ENCODE results near the gene TRAPPC14.
"Not testable (repeated sequence)": the region's sequence is repeated elsewhere in the genome, so short reads cannot be mapped to it uniquely, and the experiment has no call there.

The TRAPPC14 gene, protein sequence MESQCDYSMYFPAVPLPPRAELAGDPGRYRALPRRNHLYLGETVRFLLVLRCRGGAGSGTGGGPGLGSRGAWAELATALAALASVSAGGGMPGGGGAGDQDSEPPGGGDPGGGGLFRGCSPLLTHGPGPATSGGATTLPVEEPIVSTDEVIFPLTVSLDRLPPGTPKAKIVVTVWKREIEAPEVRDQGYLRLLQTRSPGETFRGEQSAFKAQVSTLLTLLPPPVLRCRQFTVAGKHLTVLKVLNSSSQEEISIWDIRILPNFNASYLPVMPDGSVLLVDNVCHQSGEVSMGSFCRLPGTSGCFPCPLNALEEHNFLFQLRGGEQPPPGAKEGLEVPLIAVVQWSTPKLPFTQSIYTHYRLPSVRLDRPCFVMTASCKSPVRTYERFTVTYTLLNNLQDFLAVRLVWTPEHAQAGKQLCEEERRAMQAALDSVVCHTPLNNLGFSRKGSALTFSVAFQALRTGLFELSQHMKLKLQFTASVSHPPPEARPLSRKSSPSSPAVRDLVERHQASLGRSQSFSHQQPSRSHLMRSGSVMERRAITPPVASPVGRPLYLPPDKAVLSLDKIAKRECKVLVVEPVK

DNA sequence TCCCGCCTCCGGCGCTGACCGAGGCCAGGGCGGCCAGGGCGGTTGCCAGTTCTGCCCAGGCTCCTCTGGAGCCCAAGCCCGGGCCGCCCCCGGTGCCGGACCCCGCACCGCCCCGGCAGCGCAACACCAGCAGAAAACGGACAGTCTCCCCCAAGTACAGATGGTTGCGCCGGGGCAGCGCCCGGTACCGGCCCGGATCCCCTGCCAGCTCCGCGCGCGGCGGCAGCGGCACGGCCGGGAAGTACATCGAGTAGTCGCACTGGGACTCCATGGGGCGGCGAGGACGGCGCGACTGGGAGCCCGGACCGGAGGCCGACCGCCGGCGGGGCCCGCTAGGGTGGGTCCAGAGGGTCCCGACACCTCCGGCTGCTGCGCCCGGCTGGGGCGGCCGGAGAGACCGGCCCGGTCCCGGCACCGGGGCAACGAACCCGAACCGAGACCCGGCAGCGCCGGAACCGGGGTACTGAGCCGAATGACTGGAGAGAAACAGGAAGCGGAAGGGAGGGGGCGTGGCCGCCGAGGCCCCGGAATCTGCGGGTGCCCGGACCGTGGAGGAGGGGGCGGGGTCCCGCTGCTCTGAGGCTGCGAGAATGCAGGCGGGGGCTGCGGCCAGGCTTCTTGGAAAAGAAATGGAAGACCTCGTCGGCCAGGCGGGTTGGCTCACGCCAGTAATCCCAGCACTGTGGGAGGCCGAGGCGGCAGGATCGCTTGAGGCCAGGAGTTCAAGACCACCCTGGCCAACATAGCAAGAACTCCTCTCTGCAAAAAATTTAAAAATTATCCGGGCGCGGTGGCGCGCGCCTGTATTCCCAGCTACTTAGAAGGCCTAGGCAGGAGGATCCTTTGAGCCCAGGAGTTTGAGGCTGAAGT, at the start of gene TRAPPC14:
Gene TRAPPC14, minus strand, starts transcription at position 495 of the 870 bp plus-strand sequence. Its CDS starts 224 bp downstream, at position 271.
- peak; percentile 93 for DNase-seq

DNA sequence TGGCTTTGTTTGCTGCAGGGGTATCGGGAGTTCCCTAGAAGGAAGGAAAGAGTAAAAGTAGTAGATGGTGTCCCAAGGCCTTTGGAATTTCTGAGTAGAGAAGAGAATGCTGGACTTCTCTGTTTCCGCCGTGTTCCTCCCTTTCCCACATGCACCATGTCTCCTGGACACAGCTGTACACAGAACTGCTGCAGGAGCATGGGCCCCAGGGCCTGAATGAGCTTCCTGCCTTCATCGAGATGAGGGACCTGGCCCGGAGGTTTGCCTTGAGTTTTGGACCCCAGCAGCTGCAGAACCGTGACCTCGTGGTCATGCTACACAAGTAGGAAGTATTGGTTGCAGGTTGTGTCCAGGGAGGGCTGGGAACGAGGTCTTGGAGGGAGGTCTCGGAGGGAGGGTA, 45.9 kb upstream of the TRAPPC14 start:
- DNase-seq = no peak

DNA sequence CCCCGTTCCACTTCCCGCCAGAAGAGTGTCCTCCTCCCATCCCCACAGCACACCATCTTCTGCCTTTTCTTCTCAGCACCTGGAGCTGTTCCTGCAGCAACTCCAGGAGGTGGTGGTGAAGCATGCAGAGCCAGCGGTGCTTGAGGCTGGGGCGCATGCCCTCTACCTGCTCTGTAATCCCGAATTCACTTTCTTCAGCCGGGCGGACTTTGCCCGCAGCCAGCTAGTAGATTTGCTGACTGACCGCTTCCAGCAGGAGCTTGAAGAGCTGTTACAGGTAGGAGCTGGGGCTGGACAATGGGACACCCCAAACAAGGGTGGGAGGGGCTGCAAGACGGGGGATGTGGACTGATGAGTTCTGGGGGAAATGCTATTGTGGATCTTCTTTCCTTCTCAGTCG, 42.2 kb upstream of the TRAPPC14 start:
- DNase-seq = no peak

DNA sequence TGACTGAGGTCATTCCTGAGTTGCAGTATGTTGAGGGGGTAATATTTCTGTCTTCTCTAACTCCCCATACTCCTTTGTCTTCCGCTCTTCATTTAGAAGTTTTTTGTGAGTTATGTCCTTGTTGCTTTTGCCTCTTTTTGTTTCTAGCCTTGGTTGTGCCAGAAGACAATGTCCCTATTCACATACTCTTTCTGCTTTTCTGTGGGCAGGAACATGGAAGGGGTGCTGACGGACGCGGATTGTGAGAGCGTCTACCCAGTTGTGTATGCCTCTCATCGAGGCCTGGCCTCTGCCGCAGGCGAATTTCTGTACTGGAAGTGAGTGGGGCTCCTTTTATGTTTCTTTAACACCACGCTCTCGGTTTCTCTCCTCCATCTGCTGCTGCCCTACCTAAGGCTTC, 39.7 kb upstream of the TRAPPC14 start:
- DNase-seq = no peak

DNA sequence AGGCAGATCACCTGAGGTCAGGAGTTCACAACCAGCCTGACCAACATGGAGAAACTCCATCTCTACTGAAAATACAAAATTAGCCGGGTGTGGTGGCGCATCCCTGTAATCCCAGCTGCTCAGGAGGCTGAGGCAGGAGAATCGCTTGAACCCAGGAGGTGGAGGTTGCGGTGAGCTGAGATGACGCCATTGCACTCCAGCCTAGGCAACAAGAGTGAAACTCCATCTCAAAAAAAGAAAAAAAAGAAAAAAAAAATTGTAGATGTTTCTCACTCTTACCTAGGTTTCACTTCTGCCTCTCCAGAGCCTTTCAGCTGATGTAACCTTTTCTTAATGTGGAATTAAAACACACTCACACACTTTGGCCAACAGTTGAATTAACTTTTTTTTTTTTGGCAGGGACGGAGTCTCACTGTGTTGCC, 37.4 kb upstream of the TRAPPC14 start:
- DNase-seq = not testable (repeated sequence)

DNA sequence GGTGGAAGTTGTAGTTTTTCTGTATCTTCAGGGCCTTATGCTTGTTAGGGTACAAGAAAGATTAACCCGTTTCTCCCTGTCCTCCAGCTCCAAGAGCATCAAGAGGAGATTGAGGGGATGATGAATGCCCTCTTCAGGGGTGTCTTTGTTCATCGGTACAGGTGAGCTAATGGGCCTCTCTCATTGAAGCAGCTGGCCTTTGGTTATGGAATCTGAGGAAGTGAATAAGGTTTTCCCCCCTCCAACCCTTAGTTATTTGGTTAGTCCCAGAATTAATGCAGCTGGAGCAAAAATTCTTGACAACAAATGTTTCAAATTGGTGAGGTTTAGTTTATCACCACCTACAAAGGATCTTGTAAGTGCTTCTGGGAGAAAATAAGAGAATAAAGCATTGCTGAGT, 36.7 kb upstream of the TRAPPC14 start:
- no peak for DNase-seq

DNA sequence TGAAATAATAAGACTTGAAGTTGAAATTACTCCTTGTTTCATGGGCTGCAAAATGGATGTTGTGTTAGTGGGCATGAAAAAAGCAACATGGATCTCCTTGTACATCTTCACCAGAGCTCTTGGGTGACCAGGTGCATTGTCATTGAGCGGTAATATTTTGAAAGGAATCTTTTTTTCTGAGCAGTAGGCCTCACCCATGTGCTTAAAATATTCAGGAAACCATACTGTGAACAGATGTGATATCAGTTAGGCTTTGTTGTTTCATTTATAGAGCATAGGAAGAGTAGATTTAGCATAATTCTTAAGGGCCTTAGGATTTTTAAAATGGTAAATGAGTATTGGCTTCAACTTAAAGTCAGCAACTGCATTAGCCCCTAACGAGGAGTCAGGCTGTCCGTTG, 34.4 kb upstream of the TRAPPC14 start:
- DNase-seq = no peak

DNA sequence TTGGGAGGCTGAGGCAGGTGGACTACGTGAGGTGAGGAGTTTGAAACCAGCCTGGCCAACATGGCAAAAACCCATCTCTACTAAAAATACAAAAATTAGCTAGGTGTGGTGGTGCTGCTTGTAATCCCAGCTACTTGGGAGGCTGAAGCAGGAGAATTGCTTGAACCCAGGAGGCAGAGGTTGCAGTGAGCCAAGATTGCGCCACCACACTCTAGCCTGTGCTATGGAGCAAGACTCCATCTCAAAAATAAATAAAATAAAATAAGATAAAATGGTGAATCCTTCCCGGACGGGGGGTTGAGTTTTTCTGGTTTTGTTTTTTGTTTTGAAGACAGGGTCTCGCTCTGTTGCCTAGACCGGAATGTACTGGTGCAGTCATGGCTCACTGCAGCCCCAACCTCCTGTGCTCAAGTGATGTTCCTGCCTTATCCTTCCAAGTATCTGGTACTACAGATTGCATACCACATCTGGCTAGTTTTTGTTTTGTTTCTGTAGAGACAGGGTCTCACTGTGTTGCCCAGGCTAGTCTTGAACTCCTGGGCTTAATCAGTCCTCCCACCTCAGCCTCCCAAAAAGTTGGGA, 33.8 kb upstream of the TRAPPC14 start:
- DNase-seq = not testable (repeated sequence)

DNA sequence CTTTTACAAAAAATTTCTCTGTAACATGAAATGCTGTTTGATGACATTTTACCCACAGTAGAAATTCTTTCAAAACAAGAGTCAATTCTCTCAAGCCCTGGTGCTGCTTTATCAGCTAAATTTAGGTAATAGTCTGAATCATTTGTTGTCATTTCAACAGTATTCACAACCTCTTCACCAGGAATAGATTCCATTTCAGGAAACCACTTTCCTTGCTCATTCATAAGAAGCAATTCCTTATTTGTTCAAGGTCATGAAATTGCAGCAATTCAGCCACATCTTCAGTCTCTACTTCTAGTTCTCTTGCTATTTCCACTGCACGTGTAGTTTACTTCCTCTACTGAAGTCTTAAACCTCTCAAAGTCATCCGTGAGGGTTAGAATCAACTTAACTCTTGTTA, 33.3 kb upstream of the TRAPPC14 start:
- no peak for DNase-seq

DNA sequence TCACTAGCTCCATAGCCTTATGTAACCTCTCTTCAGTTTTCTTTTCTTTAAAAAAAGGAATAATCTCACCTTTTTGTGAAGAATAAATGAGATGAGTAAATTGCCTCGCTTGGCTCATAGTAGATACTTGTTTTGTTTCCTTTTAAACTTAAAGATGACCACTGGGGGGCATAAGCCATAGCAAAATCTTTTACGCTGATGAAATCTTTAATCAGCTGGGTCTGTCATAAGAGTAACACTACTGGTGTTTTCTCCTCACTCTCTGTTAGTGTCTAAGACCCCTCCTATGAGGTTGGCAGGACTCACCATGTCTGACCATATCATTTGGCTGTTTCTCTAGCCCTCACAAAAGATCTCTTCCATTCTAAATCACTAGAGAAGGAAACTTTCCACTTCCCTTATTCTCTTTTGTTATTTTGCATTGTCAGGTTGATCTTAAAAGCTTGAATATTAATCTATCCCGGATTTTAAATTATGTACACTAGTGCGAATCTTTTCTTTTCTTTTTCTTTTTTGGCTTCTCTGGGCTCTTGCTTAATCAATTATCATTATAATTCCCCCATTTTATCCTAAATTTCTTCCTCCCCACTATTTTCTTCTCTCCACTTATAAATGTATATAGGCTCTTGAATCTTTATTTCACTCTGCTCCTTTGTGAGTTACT, 31.7 kb upstream of the TRAPPC14 start:
- peak; percentile 65 for DNase-seq

DNA sequence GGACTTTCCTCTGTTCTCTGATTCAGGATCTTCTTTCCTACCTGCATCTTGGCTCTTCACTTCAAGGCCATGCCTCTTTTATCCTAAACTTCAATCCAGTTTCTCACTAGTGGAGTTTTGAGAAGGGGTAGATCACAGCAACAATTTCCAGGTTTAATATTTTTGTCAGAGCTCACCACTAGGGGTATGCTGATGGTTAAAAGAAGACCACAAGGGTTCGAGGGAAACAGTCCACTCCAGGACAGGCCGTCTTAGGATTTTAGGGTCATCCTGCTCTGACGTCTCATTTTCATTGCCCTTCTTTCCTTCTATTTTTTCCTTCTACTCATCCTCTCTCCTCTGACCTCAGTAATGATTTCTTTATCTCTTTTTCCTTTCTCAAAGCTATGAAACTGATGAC, 30.5 kb upstream of the TRAPPC14 start:
- no peak for DNase-seq

DNA sequence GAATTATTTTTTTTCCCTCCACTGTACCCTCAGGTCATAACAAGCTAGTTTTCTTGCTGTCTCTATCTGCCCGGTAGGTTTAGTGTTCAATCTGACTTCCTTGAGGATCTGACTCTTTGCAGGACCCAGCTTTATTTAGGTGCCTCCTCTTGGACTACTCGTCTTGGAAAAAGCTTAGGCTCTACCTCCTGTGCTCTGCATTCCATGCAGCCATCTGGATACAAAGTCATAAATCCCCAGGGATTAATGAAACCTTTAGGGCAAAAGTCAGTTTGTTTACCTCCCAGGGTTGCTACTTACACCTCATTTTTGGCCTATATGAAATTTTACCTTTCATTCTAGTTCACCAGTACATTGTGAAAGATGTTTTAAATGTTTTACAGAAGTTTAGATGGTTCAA, 27.2 kb upstream of the TRAPPC14 start:
- DNase-seq = no peak

DNA sequence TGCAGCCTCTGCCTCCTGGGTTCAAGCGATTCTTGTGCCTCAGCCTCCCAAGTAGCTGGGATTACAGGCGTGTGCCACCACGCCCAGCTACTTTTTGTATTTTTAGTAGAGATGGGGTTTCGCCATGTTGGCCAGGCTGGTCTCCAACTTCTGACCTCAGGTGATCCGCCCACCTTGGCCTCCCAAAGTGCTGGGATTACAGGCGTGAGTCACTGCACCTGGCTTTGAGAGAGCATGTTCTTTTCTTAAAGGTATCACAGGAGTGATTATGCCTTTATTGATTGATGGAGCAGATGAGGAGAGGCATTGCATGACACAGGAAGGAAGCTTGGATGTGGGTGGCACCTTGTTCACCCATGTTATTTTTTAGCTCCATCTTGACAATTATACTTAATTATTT, 24.6 kb upstream of the TRAPPC14 start:
- DNase-seq = not testable (repeated sequence)

DNA sequence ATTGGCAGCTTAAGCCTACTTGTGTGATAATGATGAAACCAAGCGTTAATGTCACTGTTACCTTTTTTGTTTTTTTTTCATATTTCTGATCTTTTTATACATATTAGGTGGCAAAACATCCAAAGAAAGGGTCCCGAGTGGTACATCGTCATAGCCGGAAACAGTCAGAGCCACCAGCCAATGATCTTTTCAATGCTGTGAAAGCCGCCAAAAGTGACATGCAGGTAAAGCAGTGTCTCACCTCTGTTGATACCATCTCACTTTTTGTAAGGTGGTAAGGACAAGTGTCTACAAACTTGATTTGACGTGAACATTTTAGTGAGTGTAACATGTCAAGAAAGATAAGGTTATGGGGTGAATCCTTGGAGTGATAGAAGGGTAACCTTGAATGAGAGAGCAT, 24.1 kb upstream of the TRAPPC14 start:
- not testable (repeated sequence) for DNase-seq

DNA sequence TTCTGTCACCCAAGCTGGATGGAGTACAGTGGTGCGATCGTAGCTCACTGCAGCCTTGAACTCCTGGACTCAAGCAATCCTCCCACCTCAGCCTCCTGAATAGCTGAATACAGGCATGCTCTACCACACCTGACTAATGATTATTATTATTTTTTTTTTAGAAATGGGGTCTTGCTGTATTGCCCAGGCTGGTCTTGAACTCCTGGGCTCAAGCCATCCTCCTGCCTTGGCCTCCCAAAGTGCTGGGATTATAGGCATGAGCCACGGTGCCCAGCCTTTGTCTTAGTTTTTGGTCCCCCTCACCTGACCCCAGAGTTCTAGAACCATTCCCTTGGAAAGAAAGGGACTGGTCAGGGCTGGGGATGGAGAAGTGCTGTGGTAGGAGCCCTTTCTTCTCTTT, 21.6 kb upstream of the TRAPPC14 start:
- not testable (repeated sequence) for DNase-seq

DNA sequence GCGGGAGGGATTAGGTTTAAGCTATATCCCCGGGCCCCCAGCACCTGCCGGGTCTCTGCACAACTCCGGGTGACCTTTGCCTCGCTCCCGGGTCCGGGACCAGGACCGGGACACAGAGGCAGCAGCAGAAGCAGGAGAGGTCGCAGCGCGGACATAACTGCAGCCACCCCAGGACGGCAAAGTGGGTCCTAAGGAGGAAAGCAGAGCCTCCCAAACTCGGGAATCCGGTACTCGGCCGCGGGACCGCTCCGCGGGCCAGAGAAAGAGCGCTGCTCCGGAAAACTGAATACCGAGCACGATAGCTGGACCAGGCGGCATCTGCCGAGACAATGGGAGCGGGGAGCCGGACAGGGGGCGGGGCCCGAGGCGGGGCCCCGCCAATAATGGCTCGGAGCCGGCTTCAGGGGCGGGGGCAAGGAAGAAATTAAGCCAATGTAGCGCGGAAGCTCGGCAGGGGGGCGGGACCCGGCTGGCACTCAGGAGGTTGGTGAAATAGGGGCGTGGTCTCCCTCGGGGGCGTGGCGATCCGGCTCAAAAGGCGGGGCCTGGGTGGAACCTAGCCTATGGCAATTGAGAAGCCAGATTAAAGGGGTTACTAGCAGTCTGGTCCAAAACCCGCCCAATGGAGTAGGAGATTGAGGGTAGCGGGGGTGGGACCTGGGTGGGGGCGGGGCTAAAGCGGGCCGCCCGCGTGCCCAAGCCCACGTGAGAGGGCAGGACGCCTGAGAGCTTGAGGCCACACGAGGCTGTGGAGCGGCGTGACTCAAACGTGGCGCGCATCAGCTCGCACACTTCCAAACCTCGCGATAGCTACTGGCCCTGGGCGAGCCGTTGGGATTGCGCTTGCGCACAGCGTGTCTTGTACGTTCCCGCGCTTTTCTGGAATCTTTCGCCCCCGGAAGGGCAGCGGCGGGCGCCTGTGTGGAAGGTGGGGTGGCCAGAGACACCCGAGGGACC, 18.8 kb upstream of the TRAPPC14 start, which contains the start of the genes GPC2 and STAG3:
Gene GPC2, minus strand, starts transcription at position 337 of the 957 bp plus-strand sequence. Its CDS starts 182 bp downstream, at position 155.
Gene STAG3, plus strand, starts transcription at position 874 of the 957 bp plus-strand sequence. CDS start 2,639 bp downstream, outside the sequence.
- peak; percentile 97 for DNase-seq

DNA sequence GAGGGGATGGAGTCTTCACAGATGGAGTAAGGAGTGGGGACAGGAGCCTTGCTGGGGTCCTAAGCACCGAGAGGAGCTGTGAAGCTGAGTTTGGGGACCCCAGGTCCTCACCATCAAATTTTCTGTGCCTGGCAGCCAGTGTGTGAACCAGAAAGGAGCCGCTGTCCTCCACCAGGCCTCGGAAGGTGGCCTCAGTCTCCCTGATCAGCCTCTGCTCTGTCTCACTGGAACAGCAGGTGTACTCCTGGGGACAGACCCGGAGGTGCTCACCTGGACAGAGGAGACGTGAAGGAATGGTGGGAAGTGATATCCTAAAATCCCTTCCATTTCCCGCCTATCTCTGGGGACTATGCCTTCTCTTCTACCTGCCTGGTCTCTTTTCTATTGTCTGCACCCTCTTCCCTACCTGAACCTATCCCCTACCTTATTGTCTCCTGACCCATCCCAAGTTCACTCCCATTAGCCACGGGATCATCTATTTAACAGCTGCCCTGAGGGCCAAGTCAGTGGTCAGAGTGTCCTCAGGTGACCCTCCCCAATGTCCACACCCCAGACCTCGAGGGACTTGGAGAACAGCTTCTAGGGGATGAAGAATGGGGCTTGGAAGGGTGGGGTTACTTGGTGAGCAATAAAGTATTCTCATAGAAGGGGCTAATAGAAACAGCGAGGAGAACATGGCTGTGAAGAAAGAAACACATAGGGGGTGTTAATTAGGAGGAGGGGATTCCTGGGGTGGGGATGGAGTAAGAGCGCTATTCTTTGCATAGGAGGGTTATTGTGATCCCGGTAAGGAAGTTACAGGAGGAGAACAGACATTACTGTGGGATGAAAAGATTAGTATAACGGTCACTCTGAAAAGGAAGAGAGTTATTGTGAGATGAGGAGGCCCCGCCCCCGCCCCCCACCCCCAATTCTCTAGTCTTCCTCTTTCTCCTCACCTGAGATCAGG, 17.8 kb upstream of the TRAPPC14 start:
- DNase-seq = no peak

DNA sequence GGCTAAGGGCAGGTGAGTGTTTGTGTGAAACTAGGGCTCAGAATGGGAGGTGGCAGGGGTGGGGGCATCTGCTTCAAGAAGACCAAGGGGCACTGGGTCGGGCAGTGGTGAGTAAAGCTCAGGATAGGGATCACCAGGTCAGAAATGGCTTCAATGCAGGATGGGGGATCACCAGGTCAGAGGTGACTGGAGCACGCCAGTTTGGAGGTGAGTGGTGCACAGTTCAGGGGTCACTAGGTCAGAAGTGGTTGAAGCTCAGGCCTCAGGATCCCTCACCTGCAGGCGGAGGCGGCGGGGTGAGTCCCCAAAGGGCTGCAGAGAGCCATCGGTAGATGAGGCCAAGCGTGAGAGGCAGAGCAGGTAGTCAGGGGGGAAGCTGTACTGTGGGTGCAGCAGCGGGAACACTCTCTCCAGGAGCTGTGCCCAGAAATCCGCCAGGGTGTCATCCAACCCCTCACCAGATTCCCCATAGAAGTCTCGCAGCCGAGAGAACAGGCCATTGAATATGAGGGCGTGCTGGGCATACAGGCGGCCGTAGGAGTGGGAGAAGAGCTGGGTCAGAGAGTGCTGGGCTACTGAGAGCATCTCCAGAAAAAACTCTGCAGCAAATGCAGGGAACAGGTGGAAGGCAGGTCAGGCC, 16.9 kb upstream of the TRAPPC14 start:
- no peak for DNase-seq

DNA sequence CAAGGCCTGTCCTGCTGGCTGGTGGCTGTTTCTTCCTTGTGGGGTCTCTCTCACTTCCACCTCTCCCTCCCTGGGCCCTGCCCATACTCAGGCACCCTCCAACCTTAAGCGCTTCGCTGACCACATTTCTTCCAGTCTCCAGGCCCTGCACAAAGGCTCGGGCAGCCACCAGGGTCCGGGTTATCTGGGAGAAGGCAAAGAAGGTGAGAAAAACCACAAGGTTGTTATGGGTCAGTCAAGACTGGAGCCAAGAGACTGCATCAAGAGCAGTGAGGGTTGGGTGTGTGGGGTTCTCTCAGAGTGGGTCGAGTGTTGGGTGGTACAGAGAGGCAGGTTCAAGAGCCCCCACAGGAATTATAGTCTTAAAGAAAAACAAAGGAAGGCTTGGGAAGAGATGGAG, 16.1 kb upstream of the TRAPPC14 start:
- no peak for DNase-seq
